DMS153 treated with DMSO at 0.1 percent for 48 hours (cell line): ENCODE measurements around the gene CD38.
"Not testable (repeated sequence)": the region's sequence is repeated elsewhere in the genome, so short reads cannot be mapped to it uniquely, and the experiment has no call there.

Experiments
- DNase-seq: peaks from one replicate; lab custom pipeline; 2025; ENCODE audit not compliant: unreplicated experiment; lab: John Stamatoyannopoulos, UW

CD38 gene

DNA sequence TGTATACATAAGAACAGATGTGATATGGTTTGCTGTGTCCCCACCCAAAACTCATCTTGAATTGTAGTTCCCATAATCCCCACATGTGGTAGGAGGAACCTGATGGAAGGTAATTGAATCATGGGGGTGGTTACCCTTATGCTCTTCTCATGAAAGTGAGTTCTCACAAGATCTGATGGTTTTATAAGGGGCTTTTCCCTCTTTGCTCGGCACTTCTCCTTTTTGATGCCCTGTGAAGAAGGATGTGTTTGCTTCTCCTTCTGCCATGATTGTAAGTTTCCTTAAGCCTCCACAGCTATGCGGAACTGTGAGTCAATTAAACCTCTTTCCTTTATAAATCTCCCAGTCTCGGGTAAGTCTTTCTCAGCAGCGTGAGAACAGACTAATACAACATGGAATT is 83.1 kb downstream of the CD38 start:
- DNase-seq = not testable (repeated sequence)

DNA sequence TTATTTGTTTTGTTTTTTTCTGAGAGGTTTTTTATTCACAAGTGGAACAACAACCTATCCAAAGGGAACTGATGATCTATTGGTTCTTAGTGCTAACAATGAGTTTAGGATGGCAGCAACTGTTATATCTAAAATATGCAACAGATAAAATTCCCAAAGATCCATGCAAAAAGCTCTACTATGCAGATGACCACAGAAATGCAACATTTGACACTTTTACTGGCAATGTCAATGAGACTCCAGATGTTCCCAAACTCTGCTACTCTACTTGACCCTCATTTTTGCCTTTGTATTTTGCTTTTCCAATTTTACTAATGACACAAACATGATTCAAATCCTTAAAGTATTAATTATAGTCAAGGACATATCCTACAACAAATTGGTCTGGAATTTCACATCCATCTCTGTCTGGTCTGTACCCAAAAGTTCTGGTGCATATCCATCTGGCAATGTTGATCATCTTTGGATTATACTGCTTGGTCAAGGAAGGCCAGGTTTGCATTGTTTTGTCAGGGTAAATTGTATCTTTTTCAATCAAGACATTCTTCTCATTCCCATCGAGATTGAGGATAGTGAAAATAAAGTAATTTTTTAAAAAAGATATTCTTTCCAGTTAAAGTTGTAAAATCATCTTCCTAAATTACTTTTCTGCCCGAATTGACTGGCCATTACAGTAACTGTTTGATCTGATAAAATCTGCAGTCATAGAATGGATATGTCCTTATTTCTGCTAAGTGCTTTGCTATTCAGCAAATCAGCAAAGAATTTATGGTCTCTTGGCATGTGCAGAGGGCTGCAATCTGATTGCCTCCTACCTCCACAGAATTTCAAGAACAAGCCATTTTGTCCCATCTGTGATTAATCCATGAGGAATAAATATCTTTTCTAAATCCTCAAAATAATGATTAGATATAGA is 86.8 kb downstream of the CD38 start:
- no peak for DNase-seq

DNA sequence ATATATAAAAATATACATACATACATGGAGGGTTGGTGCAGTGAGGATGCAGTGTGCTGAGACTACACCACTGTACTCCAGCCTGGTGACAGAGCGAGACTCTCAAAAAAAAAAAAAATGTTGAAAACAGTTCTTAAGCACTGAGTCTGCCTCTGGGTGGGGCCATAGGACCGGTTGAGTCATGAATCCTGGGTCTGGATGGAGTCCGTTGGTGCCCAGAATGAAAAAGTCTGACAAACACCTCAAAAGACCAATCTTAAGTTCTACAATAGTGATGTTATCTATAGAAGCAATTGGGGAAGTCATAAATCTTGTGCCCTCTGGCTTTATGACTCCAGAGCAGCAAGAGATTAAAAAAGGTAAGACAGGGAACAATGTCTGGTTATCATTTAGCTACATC is 90.0 kb downstream of the CD38 start:
- DNase-seq = peak; percentile 4

DNA sequence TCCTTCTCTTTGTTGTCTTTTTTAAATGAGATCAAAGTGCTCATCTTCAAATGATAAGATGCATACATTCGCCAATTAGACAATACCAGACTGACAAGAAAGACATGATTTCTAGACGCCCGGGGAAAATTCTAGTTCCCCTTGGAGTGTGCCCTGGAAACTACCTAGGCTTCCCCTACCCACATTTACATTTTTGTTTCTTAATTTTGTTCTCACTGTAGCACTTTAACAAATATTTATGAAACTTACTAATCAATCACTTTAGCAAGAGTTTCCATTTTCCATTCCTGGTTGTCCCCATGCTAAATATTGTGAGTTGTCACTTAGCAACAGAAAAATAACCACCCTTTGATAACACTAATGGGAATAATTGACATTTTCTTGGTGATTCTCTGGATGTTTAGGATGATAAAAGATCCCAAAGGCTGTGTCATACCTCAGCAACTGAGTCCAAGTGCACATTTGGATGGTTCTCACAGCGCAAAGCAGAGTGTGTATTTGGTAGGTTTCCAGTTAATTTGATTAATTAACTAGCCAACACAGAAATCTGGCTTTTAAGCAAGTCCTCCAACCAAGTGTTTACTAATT is 90.8 kb downstream of the CD38 start:
- no peak for DNase-seq

DNA sequence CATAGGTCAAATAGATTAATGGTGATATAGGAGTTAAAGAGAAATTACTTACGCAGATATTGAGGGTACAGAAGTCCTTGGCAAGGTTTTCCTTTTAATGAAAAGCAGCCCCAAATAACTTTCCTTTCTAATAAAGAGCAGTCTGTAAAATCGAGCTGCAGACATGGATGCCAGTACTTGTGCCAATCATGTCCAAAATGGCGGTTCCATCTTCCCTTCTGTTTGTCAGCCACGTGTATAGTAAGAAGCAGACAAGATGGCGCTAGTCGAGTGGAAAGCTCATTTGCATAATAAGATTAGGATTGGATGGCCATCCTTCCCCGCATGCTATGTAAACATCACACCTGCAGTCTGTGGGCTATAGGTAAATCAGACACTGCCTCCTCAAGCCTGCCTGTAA is 92.0 kb downstream of the CD38 start:
- peak; percentile 49 for DNase-seq

DNA sequence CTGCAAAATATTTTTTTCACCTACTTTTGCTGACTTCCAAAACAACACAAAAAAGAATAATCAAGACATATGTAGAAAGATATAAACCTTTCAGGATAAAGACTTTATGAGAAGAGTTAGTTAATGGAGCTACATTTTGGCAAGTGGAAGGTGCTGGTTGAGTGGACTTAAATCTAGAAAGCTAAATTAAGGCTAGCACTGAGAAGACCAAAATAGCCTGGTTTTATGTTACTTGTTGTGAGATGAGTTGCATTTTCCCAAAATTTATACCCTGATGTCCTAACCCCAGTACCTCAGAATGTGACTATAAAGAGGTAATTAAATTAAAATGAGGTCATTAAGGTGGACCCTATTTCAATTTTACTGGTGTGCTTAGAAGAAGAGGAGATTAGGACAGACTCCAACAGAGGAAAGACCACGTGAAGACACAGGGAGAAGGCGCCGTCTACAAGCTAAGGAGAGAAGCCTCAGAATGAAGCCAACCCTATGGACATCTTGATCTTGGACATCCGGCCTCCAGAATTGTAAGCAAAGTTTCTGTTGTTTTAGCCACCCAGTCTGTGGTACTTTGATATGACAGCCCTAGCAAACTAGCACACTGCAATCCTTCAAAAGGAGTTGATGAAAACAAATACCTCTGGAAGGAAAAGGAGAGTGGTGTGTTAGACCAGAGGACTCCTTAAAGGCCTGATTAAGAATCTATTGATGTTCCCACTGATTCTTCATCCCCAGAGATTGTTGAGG is 93.0 kb downstream of the CD38 start:
- DNase-seq = no peak

DNA sequence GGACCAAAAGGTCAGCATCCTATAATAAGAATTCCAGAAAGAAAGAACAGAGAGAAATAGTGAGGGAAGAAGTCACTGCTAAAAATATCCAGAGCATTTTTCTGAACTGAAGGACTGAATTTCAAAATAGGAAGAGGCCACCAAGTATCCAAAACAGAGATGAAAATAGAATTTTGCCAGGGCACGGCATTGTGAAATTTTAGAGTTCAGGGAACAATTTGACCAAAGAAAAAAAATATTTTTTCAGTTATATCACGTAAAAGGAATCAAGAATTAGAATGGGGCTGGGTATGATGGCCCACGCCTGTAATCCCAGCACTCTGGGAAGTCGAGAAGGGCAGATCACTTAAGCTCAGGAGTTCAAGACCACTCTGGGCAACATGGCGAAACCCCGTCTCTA is 95.0 kb downstream of the CD38 start:
- DNase-seq = no peak

DNA sequence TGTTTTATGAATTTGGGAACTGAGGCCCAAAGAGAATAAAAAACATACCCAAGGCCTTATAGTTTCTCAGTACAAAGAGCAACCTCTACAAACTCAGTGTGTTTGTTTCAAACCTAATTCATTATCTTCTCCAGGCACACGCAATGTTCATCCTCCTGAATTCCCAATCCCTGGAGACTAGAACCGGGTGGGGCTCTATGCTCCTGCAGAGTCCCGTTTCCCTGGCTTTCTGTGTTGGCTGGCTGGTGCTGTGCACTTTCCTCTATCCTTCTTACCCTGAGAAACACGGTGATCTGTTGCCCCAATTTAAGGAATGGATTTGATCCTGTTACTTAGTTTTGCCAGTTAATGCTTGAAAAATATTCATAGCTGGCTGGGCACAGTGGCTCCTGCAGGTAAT is 96.5 kb downstream of the CD38 start:
- no peak for DNase-seq

DNA sequence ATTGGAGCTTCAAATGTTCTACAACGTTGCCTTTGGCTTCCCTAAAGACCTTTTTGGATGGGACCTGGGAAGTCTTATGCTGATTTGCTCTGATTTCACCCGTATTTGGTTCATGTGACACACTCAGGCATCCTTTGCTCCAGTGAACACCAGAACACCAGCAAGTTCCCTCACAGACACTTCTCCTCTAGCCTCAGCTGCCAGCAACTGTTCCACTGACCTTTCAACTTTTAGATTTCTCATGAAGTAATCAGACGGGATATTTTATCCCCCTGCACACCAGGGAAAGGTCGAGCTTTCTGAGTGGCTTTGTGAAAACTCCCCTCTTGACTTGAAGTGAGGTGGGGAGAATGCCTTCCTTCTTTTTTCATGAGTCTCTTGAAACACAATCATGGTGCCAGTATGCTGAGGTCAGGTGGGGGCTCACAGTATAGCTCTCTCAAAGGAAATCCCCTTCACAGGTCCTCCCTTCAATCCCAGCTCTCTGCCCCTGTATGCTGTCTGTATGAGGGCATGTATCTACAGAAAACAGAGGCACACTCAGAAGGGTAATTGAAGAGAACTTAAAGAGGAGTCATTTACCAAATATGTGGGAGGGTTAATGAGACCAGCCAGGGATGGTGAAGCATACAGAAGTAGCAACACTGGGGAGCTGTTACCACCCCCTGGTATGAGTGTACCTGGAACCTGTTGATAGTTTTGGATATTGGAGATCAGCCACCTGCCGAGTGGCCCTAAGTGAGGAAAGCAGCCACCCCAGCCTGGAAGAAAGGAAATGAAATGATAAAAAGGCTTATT is 97.7 kb downstream of the CD38 start:
- DNase-seq = no peak

DNA sequence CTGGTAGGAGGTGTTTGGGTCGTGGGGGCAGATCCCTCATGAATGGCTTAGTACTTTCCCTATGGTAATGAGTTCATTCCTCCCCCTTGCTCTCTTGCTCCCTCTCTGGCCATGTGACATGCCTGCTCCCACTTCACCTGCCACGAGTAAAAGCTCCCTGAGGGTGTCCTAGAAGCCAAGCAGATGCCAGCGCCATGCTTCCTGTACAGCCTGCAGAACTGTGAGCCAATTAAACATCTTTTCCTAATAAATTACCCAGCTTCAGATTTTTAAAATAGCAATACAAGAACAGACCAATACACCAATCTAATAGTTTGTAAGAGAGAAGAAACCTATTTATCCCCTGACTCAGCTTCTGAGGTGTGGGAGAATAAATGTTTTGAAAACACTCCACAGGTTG is 99.9 kb downstream of the CD38 start:
- no peak for DNase-seq

DNA sequence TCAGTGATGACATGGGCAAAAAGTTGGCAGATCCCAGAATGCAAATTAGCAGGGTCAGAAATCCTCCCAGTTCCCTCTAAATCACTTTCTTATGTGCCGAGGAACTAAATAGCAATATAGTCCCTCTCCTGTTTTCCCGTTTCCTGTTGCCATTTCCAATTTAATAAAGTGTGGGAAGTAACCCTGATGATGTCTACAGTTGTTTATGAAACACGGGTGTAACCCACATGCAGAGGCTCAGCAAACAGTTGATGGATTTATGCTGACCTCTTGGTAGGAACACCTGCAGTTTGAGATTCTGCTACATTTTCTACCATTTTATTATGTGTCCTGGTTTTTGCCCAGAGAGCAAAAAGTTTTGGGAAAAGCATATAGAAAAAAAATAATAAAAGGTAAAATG is 103.7 kb downstream of the CD38 start:
- DNase-seq = no peak

DNA sequence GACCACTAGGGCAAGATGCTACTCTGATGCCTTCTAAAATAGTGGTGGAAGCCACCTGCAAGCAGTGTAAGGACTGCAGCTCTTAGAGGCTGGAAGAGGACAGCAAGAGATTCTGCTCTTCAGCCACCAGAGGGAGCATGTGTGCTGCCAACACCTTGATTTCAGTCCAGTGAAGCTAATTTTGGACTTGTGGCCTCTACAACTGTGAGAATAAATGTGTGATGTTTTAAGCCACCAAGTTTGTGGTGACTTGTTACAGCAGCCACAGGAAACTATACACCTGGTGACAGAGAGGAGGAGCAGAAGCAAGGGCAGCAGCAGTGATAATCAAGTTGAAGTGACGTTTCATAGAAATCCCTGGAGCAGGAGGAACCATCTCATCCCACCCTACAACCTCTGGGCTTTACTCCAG is 104.6 kb downstream of the CD38 start:
- peak; percentile 34 for DNase-seq

DNA sequence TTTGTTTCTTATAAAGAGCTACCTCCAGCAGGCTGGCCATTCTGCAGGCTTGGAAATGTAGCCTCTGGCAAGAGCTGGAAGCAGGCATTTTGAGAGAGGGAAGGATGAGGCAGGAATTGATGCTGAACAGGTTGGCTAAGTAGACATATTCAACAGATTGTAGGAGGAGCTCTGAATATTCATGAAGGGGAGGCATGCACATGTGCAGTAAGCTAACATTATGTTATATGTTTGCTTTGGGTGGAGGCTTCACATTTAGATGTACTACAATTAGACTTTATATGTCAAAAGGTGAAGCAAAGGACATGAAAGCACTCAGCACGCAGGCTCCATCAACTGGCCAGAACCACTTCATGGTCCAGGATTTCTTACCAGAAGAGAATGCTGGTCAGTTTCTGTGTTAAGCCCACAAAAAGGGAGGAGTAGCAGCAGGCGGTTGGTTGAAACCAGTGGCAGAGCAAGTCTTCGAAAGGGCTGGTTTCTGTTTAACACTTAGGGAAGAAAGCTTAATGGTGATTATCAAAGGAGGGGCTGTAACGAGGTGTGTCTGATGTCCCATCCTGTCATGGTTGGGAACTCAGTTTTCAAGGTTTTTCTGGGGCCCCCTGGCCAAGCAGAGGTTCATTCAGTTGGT is 105.6 kb downstream of the CD38 start:
- no peak for DNase-seq

DNA sequence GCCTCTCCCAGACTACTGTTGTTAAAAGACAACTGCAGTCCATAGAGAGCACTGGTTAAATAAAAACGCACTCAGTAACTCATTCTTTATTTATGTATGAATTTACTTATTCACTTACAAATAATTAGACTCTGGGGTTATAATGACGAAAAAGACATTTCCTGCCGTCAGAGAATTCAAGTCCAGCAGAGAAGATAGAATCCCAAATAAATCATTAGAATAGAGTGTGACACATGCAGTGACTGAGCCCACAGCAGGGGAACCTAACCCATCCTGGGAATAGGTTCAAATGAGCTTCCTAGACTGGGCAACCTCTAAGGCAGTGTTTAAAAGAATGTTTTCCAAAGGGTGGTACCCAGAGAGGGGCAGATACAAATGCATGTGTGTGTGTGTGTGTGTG is 106.5 kb downstream of the CD38 start:
- no peak for DNase-seq

DNA sequence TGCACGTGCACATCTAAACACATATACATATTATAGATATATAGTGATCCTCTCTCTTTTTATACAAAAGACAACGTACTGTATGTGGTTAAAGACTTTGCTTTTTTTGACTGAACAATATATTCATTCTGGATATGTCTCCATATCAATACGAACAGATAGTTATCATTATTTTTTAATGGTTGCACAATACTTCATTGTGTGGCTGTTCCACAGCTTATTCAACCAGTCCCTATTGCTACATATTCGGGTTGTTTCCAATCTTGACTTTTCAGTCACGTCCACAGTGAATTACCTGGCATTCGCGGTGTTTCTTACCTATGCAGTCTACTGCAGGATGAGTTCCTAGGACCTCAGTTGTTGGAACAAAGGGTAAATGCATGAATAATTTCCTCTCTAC is 107.3 kb downstream of the CD38 start:
- DNase-seq = no peak

DNA sequence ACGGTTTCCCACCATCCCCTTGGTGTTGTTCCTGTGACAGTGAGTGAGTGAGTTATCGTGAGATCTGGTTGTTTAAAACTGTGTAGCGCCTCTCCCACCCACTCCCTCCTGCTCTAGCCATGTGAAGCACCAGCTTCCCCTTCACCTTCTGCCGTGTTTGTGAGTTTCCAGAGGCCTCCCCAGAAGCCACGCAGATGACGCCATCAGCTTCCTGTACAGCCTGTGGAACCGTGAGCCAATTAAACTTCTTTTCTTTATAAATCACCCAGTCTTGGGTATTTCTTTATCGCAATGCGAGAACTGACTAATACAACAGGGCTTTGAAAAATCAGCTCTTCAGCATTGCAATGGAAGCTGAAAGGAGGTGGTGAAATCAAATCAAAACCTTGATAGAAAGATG is 110.4 kb downstream of the CD38 start:
- DNase-seq = no peak

DNA sequence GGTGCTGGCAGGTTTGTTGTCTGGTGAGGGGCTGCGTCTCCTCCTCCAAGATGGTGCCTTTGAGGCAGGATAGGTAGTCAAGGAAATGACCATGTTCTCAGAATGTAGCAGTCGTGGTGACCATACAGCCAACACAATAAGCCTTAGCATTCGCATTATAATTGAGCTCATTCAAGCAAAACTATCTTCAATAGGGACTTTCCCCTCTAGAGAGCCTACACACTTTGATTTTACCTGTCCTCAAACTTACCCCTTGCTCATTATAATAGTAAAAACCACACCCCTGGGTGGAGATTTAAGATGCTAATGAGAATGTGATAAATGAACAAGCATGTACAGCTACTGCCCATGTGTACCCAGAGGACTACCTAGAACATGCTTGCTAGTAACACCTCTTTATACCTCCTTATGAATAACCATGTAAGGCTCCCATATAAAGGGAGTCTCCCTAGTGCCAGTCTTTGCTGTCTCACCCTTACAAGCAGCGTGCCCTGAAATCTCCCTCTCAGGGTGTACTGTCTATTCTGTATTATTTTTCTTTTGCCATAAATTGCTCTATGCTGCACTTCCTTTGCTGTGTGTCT is 112.2 kb downstream of the CD38 start:
- DNase-seq = no peak

DNA sequence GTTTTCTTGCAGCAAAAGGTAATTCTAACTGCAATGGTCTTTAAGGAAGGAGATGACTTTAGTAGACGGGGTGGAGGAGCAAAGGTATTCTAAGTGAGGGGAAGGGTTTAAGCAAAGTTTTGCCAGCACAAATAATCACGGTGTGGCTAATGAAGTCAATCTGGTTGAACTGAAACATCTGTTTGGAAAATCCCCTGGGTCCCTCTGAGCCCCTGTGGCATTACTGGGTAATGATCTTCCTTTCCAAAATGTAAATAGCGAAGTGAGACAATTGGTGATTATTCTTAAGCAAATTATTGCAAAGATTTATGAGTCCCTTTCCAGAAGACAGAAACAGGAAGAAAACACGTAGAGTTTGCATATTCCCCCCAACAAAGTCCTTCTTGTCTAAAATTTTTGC is 113.2 kb downstream of the CD38 start:
- DNase-seq = no peak

DNA sequence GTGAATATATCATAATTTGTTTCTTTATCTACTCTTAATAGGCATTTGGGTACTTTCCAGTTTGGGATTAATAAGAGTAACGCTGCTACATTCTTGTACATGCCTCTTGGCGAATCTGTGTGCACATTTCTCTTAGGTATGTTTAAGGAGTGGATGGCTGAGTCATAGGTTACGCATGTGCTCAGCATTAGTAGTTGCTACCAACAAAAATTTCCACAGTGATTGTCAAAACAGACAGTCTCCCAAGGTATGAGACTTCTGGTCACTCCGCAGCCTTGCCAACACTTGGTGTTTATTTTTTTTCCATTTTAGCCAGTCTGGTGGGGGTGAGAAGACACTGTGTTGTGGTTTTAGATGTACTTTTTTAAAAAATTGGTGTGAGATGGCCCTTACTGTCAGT is 115.8 kb downstream of the CD38 start:
- DNase-seq = no peak

DNA sequence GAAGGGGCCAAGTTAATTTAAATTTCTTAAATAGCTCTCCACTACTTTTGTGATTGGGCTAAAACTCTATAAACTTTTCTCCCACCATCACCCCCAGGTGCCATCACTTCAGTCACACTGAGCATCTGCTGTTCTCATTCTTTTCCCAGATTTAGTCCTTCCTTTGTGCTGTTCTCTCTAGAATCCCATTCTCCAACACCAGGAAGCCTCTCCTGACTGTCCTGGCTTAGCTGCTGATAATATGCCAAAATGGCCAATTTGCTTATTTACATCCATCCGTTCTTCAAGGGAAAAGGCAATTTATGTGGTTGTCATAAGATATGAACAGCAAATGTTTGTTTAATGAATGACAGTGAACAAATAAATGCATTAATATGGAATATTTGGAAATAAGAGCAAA is 116.3 kb downstream of the CD38 start:
- DNase-seq = no peak
